Measurements from ENCODE around the gene PPM1N.

PPM1N gene

GRCh38 chr19:45542234-45542668, 44.0 kb downstream of the PPM1N start:
- no peak for DNase-seq (ENCODE audit: low read depth)

DNA sequence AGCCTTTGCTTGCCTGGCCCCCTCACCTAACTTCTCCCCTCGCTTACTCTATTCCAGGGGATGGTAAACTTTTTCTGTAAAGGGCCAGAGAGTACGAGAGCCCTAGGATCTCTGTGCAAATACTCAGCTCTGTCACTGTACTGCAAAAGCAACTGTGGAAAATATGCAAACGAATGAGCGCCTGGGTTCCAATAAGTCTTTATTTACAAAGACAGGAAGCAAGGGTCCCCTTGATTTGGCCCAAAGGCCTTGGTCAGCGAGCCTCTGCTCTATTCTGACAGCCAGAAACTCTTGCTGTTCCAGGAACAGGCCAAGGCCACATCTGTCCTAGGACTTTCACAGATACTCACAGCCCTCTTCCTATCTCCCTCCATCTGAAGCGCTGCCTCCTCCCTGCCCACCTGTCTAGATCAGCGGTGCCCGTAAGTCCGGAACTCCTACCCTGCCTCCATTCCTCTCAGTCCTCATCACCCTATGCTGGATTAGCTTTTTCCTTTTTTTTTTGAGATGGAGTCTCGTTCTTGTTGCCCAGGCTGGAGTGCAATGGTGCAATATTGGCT, 49.0 kb downstream of the PPM1N start:
- DNase-seq (ENCODE audit: low read depth), result no peak

- no peak for DNase-seq (ENCODE audit: low read depth)
Observed at GRCh38 chr19:45547965-45548609, 49.8 kb downstream of the PPM1N start.
